NCI-H187 (cell line): ENCODE measurements around the gene ABCA13.
"Not testable (repeated sequence)": the region's sequence is repeated elsewhere in the genome, so short reads cannot be mapped to it uniquely, and the experiment has no call there.

Source experiments
- DNase-seq, 2 experiments: peaks; one replicate each; lab custom pipeline; 2025; lab: John Stamatoyannopoulos, UW

Gene ABCA13

GRCh38 chr7:48171202-48171601, at the start of gene ABCA13:
Gene ABCA13, plus strand, starts transcription at chr7:48171458. Its CDS starts 26 bp downstream, at chr7:48171484.
- DNase-seq, result no peak

- DNase-seq, result no peak
These were observed 45.2 kb upstream of the ABCA13 start for GRCh38 chr7:48126037-48126436.

- no peak for DNase-seq
These were observed 40.6 kb upstream of the ABCA13 start for GRCh38 chr7:48130658-48131108.

- DNase-seq, result no peak
These were observed 38.5 kb upstream of the ABCA13 start for GRCh38 chr7:48132792-48133191.

- no peak for DNase-seq
These were observed 31.8 kb upstream of the ABCA13 start for GRCh38 chr7:48139459-48139858.

GRCh38 chr7:48140001-48140681, 31.1 kb upstream of the ABCA13 start:
- no peak for DNase-seq

GRCh38 chr7:48141521-48141920, 29.7 kb upstream of the ABCA13 start:
- no peak for DNase-seq

- no peak for DNase-seq
These were observed 26.9 kb upstream of the ABCA13 start for GRCh38 chr7:48144291-48144768.

GRCh38 chr7:48147078-48147591, 24.1 kb upstream of the ABCA13 start:
- no peak for DNase-seq

- DNase-seq, result not testable (repeated sequence)
These were observed 23.6 kb upstream of the ABCA13 start for GRCh38 chr7:48147690-48148089.

- no peak for DNase-seq
These were observed 22.9 kb upstream of the ABCA13 start for GRCh38 chr7:48148311-48148710.

GRCh38 chr7:48149058-48149457, 22.2 kb upstream of the ABCA13 start:
- no peak for DNase-seq

GRCh38 chr7:48150086-48150485, 21.2 kb upstream of the ABCA13 start:
- no peak for DNase-seq

- no peak for DNase-seq
These were observed 16.4 kb upstream of the ABCA13 start for GRCh38 chr7:48154792-48155413.

- no peak for DNase-seq
These were observed 12.9 kb upstream of the ABCA13 start for GRCh38 chr7:48158404-48158803.

GRCh38 chr7:48161407-48162125, 9.7 kb upstream of the ABCA13 start:
- DNase-seq, result no peak

GRCh38 chr7:48165157-48165556, 6.1 kb upstream of the ABCA13 start:
- DNase-seq, result no peak

- no peak for DNase-seq
These were observed 3.1 kb upstream of the ABCA13 start for GRCh38 chr7:48168159-48168558.

- DNase-seq, result no peak
These were observed 752 bp upstream of the ABCA13 start for GRCh38 chr7:48170506-48170905.

GRCh38 chr7:48173313-48173712, 2.1 kb downstream of the ABCA13 start:
- DNase-seq, result no peak

- DNase-seq, result no peak
These were observed 2.6 kb downstream of the ABCA13 start for GRCh38 chr7:48173756-48174382.

GRCh38 chr7:48175019-48175418, 3.8 kb downstream of the ABCA13 start:
- no peak for DNase-seq
